ENCODE data around the gene SRPK1.

DNA sequence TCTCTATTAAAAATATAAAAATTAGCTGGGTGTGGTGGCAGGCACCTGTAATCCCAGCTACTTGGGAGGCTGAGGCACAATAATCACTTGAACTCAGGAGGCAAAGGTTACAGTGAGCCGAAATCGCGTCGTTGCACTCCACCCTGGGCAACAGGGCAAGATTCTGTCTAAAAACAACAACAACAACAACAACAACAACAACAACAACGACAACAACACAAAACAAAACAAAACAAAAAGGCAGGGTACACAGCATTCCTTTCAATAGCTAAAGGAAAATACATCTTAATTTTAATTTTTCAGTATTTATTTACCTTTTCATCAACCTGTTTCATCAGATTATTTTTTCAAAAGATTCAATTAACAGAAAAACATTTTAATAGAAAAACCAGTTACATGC, 28.4 kb downstream of the SRPK1 start:
- TF ChIP-seq EP300 (IDR thresholded peaks at IDR 0.05; ENCODE audit: low read depth in 2 of 2, low read length in 2 of 2), result no peak
- no peak for TF ChIP-seq EP300 (CRISPR knock-in tag; IDR thresholded peaks at IDR 0.05; ENCODE audit: borderline replicate concordance)
- TF ChIP-seq, protein P1, sequence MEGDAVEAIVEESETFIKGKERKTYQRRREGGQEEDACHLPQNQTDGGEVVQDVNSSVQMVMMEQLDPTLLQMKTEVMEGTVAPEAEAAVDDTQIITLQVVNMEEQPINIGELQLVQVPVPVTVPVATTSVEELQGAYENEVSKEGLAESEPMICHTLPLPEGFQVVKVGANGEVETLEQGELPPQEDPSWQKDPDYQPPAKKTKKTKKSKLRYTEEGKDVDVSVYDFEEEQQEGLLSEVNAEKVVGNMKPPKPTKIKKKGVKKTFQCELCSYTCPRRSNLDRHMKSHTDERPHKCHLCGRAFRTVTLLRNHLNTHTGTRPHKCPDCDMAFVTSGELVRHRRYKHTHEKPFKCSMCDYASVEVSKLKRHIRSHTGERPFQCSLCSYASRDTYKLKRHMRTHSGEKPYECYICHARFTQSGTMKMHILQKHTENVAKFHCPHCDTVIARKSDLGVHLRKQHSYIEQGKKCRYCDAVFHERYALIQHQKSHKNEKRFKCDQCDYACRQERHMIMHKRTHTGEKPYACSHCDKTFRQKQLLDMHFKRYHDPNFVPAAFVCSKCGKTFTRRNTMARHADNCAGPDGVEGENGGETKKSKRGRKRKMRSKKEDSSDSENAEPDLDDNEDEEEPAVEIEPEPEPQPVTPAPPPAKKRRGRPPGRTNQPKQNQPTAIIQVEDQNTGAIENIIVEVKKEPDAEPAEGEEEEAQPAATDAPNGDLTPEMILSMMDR (CRISPR knock-in tag; IDR thresholded peaks at IDR 0.05), result no peak
- TF ChIP-seq HNF4A (CRISPR knock-in tag; IDR thresholded peaks at IDR 0.05), result no peak
- no peak for TF ChIP-seq POLR2A (IDR thresholded peaks at IDR 0.05; ENCODE audit: insufficient read depth in 1 of 2, low read depth in 2 of 2, low read length in 2 of 2)
- TF ChIP-seq, protein P2, sequence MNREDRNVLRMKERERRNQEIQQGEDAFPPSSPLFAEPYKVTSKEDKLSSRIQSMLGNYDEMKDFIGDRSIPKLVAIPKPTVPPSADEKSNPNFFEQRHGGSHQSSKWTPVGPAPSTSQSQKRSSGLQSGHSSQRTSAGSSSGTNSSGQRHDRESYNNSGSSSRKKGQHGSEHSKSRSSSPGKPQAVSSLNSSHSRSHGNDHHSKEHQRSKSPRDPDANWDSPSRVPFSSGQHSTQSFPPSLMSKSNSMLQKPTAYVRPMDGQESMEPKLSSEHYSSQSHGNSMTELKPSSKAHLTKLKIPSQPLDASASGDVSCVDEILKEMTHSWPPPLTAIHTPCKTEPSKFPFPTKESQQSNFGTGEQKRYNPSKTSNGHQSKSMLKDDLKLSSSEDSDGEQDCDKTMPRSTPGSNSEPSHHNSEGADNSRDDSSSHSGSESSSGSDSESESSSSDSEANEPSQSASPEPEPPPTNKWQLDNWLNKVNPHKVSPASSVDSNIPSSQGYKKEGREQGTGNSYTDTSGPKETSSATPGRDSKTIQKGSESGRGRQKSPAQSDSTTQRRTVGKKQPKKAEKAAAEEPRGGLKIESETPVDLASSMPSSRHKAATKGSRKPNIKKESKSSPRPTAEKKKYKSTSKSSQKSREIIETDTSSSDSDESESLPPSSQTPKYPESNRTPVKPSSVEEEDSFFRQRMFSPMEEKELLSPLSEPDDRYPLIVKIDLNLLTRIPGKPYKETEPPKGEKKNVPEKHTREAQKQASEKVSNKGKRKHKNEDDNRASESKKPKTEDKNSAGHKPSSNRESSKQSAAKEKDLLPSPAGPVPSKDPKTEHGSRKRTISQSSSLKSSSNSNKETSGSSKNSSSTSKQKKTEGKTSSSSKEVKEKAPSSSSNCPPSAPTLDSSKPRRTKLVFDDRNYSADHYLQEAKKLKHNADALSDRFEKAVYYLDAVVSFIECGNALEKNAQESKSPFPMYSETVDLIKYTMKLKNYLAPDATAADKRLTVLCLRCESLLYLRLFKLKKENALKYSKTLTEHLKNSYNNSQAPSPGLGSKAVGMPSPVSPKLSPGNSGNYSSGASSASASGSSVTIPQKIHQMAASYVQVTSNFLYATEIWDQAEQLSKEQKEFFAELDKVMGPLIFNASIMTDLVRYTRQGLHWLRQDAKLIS (CRISPR knock-in tag; IDR thresholded peaks at IDR 0.05), result no peak
- TF ChIP-seq, protein P3, sequence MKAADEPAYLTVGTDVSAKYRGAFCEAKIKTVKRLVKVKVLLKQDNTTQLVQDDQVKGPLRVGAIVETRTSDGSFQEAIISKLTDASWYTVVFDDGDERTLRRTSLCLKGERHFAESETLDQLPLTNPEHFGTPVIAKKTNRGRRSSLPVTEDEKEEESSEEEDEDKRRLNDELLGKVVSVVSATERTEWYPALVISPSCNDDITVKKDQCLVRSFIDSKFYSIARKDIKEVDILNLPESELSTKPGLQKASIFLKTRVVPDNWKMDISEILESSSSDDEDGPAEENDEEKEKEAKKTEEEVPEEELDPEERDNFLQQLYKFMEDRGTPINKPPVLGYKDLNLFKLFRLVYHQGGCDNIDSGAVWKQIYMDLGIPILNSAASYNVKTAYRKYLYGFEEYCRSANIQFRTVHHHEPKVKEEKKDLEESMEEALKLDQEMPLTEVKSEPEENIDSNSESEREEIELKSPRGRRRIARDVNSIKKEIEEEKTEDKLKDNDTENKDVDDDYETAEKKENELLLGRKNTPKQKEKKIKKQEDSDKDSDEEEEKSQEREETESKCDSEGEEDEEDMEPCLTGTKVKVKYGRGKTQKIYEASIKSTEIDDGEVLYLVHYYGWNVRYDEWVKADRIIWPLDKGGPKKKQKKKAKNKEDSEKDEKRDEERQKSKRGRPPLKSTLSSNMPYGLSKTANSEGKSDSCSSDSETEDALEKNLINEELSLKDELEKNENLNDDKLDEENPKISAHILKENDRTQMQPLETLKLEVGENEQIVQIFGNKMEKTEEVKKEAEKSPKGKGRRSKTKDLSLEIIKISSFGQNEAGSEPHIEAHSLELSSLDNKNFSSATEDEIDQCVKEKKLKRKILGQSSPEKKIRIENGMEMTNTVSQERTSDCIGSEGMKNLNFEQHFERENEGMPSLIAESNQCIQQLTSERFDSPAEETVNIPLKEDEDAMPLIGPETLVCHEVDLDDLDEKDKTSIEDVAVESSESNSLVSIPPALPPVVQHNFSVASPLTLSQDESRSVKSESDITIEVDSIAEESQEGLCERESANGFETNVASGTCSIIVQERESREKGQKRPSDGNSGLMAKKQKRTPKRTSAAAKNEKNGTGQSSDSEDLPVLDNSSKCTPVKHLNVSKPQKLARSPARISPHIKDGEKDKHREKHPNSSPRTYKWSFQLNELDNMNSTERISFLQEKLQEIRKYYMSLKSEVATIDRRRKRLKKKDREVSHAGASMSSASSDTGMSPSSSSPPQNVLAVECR (CRISPR knock-in tag; IDR thresholded peaks at IDR 0.05; ENCODE audit: borderline replicate concordance), result no peak
- TF ChIP-seq CREM (IDR thresholded peaks at IDR 0.05), result no peak
- no peak for TF ChIP-seq CREM (CRISPR knock-in tag; IDR thresholded peaks at IDR 0.05)

Measured in HepG2 (cell line).